IPS-NIHi11 (cell line): ENCODE measurements around the gene ARRDC2.
"Not testable (repeated sequence)": the region's sequence is repeated elsewhere in the genome, so short reads cannot be mapped to it uniquely, and the experiment has no call there.

ENCODE experiments used
- DNase-seq: peaks from one replicate; pipeline ENCODE4 v3.0.0; 2012; ENCODE audit warnings: mixed read lengths, low spot score

Gene ARRDC2

DNA sequence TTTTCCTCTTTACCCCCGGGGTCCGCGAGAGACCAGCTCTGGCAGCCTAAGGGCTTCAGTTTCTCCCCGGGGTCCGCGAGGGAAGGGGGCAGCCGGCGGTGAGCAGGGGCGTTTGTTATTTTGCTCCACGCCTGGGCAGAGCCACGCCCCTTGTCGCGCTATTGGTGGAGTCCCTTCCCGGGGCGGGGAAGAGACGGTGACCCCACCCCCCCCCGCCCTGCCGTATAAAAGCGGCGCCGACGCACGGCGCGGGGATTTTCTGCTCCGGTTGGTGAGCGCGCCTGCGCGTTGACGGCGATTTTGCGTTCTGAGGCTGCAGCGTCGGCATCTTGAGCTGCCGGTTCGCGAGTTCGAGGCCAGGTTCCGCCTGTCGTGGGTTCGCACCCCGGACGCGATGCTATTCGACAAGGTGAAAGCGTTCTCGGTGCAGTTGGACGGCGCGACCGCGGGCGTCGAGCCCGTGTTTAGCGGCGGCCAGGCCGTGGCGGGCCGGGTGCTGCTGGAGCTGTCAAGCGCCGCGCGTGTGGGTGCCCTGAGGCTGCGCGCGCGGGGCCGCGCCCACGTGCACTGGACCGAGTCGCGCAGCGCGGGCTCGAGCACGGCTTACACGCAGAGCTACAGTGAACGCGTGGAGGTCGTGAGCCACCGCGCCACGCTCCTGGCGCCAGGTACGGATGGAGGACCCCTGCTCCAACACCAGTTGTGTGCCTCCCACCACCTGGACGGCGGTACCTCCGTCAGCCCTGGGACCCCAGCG, at the start of gene ARRDC2:
Gene ARRDC2 (plus strand): TSS at position 254 of the 757 bp plus-strand sequence. CDS start 141 bp downstream, at position 395.
- DNase-seq, result peak; percentile 99

DNA sequence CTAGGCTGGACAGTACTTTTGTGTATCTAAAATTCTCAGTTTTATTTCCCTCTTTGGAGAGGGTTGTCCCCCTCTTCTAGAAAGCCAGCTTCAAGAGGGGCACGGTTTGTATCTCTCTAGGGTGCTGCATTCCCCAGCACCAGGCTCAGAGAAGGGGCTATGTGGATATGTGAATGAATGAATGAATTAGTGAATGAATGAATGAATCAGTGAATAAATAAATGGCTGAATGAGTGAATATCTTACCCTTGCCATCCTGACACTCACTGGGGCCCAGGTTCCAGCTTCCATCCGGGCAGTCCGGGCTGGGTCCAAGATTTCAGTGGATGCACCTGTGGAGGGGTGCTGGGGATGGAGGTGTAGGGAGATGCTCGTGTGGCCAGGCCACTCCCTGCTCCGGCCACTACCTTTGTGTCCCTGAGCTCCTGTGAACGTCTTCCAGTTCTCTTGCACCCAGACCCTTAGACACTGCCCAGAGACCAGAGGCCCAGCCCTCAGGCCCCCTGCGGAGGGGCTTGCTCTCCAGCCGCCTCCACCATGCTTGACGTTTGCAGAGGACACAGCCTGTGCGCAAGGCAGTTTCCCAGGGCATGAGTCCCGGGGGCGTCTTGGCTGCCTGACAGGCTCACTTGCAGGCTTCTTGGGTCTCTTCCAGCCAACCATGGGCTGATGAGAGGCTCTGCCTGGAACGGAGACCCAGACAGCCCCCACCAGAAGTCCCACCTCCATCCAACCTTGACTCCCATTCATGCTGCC, 43.9 kb upstream of the ARRDC2 start:
- peak; percentile 6 for DNase-seq

DNA sequence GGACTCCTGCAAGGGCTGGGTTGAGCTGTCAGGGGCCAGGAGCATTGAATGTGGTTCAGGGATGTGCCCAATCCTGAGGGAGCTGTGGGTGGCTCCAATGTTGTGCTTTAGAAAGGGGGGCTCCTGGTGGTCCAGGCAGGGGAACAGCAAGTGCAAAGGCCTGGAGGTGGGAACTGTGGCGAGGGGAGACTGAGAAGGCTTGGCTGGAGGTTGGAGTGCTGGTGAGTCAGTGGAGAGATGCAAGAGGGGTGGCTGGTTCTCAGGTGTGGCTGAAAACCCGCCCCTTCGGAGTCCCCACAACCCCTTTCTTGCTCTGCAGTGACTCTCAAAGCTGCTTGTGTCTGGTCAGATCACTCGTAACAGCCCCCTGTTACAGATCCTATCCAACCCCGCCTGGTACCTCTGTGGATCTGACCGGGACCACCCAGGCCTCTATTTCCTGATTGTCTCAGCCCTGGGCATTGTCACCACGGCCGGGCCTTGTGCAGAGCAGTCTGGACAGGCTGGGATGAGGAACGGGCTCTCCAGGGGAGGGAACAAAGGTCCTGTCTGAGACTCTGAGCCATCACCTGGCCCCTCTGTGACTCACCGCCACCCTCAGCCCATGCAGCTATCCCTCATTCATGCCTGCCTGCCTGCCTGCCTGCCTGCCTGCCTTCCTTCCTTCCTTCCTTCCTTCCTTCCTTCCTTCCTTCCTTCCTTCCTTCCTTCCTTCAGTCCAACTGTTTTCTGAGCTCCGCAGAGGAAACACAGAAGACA, 42.4 kb upstream of the ARRDC2 start:
- peak; percentile 39 for DNase-seq

DNA sequence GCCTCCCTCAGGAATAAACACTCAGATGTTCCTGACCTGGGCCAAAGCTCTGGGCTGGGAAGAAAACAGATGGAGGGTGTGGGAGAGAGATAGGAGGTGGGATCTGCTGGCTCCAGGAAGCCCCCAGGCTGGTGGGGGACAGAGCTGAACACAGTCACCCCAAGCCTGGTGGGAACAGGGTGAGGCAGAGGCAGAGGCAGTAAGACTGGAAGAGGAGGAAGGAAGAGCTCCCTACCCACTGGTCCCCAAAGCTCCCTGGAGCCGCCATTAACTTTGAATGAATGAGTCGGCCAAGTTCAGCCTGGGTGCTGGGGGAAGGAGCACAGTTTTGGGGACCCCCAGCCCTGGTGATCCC, 41.9 kb upstream of the ARRDC2 start:
- peak; percentile 4 for DNase-seq

DNA sequence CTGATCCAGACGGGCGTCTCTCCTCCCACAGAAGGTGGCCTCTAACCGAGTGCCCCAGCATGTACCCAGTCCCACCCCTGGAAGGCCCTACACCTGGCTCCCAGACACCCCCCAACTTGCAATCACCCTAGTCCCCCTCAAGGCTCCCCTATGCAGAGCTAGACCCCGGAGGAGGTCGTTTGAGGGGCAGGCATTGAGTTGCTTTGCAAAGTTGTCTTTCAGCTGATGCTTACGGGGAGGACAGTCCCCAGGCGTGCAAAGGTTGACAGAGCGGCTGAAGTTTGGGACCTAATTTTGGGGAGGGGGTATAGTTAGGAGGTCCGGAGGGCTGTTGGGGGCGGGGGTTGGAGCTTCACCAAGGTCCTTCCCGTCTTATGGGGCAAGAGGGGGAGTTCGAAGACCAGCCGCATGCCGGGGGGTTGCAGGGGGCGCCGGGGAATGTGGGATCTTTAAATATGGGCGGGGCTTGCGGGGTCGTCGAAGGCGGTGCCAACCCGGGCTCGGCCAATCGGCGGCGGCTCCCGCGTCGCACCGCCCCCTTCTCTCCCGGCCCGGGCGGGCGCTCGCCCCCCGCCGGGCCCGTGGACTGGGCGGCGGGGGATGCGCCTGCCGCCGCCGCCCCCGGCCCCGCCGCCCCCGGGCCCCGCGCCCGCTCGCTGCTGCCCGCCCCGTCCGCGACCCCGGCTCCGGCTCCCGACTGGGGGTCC, 41.3 kb upstream of the ARRDC2 start, which contains the start of gene KCNN1:
Gene KCNN1 (plus strand): TSS at position 558 of the 707 bp plus-strand sequence. CDS start 6,782 bp downstream, outside the sequence.
- DNase-seq, result peak; percentile 99

DNA sequence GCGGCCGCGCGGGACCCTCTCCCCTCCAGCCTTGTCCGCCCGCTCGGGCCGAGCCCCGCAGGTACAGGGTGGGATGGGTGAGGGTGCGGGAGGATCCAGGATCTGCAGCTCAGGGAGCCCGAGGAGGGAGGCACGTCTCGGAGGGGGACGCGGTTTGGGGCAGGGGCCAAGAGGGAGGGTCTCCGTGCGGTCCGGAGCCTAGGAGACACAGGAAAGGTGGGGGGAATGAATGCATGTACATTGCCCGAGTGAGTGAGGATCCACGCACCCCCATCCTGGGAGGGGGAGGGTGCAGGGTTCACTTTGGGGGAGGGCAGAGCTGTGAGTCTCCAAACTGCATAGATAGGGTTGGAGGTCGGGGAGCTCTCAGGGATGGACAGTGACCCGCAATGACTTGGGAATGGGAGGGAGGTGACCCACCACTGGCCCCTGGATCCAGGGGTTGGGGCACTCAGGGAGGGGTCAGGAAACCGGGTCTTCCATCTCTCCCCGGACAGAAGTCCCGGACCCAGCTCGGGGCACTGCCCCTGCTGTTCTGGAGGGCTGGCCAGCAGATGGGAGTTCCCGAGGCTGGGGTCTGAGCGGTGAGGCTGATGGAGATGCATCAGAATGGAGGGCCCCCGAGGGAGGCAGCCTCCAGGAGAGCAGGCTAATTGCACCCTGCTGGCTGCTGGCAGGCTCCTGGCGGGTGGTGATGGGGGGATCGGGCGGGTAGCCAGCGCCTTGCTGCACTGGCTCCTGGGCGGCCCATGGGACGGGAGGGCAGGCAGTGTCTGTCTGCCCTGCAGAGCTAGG, 40.5 kb upstream of the ARRDC2 start:
- DNase-seq, result peak; percentile 63

DNA sequence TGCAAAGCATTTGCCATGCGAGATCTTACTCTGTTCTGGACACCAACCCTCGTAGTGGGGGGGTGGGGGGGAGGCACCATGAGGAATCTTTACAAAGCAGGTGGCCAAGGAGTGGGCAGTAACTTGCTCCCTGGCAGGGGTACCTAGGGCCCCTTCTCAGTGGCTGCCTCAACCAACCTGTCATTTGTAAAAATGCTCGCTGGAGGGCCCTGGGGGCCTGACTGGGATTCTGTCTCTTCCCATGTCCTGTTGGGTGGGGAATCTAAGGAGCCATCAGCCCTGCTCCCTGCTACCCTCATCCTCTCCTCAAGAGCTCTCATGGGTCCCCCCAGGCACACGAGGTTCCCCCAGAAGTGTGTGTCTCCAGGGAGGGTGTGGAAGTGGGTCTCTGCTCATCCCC, 39.6 kb upstream of the ARRDC2 start:
- peak; percentile 19 for DNase-seq

DNA sequence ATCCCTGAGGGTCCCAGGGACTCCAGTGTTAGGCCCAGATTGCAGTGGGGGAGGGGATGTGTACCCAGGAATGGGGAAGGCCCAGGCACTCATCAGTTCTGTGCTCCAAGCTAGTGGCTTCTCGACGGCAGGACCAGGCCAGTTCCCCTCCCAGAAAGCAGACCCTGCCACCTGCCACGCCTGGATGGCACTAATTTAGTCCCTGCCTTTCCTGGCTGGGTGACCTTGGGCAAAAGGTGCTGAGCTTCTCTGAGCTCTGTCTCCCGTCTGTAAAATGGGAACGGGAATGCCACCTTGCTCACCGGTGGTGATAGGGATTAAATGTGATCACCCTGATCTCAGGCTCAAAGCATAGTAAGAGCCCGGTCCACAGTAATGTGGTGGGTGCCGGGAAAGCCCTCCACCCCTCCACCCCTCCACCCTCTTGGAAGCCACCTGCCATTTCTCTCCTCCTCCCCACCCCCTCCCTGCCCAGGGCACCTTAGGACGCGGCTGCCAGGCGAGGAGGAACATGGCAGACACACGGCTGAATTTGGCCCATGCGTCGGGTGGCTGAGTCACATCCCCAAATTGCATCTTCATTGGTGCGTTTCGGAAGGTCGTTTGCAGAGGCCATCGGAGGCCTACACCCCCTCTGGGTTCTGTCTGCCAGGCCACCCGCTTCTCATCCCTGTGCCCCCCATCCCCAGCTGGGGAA, 38.7 kb upstream of the ARRDC2 start:
- DNase-seq, result peak; percentile 8

DNA sequence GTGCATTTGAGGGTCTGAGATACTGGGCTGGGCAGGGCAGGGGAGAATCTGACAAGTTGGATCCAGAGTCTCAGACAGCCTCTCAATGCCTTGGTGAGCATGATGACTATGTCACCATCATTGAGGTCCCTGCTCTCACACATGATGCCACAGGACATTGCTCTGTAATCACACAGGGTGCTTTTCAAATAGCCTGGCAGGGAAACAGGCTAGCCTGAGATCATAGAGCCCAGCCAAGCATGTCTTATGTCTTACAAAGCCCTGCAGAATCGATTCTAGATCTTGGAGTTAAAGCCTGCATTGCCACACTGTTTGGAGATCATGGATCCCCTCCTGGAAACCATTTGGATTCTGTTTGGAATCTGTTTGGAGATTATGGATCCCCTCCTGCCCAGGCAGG, 35.7 kb upstream of the ARRDC2 start:
- no peak for DNase-seq

DNA sequence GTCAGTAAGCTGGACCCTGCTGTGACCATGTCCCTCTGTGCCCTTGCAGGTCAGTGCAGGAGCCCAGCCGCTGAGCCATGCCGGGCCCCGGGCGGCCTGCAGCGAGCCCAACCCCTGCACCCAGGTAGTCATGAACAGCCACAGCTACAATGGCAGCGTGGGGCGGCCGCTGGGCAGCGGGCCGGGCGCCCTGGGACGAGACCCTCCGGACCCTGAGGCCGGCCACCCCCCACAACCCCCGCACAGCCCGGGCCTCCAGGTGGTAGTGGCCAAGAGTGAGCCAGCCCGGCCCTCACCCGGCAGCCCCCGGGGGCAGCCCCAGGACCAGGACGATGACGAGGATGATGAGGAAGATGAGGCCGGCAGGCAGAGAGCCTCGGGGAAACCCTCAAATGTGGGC, 34.2 kb upstream of the ARRDC2 start:
- DNase-seq, result peak; percentile 13

DNA sequence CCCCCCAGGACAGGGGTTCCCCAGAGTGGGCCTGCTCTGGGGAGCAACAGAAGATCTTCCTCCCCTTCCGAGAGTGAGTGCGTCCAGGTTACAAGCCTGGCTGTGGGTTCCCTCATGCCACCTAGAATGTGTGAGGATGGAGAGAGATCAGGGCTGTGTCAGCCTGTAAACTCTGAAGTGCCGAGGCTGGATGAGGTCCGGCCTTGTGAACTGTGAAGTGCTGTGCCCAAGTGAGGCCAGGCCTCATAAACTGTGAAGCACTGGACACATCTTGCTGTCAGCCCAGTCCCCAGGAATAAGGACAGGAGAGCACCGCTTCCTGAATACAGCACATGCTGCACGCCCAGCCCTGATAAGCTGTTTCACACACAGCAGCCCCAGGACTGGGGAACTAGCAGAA, 33.4 kb upstream of the ARRDC2 start:
- no peak for DNase-seq

DNA sequence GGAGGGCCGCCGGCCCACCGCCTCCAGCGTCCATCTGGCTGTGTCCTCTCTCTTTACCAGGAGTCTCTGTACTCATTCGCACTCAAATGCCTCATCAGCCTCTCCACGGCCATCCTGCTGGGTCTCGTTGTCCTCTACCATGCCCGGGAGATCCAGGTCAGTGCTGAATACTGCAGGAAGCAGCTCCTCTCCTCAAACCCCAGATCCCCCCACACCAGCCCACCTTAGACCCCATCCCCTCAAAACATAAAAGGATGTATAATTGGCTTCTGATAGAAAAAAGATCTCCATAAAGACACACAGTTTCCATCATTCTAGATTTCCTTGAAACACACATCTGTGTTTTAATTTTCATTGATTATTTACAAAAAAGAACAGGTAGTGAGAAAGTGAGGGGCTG, 32.9 kb upstream of the ARRDC2 start:
- peak; percentile 4 for DNase-seq

DNA sequence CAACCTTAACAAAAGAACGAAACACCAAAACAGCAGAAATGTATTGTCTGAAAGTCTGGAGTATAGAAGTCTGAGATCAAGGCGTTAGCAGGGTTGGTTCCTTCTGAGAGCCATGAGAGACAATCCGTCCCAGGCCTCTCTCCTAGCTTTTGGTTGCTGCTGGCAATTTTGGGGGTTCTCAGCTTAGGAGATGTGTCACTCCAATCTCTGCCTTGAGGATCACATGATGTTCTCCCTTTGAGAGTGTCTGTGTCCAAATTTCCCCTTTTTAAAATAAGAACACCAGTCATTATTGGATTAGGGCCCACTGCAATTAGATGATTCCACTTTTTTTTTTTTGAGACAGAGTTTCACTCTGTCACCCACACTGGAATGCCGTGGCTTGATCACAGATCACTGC, 30.9 kb upstream of the ARRDC2 start:
- DNase-seq, result no peak

DNA sequence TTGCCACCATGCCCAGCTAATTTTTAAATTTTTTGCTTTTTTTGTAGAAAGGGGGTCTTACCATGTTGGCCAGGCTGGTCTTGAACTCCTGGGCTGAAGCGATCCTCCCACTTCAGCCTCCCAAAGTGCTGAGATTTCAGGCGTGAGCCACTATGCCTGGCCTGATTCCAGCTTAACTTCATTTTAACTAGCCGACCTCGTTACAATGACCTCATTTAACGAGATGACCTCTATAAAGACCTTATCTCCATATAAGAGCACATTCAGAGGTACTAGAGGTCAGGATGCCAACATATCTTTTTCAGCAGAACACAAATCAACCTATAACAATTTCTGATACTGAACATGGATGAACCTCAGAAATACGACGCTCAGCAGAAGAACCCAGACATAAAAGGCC, 30.5 kb upstream of the ARRDC2 start:
- no peak for DNase-seq

DNA sequence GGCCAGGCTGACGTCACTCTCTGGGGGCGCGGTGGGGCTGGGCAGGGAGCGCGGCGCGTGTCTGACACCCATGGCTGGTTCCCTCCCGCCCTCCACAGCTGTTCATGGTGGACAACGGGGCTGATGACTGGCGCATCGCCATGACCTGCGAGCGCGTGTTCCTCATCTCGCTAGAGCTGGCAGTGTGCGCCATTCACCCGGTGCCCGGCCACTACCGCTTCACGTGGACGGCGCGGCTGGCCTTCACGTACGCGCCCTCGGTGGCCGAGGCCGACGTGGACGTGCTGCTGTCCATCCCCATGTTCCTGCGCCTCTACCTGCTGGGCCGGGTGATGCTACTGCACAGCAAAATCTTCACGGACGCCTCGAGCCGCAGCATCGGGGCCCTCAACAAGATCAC, 26.4 kb upstream of the ARRDC2 start:
- peak; percentile 2 for DNase-seq

DNA sequence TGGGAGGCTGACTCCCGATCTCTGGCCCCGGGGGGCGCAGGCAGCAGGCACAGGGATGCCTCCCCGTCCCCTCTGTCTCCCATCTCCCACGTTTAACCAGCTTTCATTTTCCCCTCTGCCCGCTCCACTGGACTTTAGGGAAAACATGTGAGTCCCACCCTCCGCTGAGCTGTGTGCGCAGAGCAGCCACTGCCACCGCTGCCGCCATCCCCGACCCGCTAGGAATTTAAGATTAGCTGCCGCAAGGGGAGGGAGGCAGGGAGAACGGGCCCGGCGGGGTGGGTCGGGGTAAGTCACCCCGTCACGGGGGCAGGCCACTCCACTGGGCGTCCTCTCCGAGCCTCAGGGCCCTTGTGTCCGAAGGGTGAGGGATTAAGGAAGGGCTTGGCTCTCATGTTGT, 25.5 kb upstream of the ARRDC2 start:
- peak; percentile 4 for DNase-seq

DNA sequence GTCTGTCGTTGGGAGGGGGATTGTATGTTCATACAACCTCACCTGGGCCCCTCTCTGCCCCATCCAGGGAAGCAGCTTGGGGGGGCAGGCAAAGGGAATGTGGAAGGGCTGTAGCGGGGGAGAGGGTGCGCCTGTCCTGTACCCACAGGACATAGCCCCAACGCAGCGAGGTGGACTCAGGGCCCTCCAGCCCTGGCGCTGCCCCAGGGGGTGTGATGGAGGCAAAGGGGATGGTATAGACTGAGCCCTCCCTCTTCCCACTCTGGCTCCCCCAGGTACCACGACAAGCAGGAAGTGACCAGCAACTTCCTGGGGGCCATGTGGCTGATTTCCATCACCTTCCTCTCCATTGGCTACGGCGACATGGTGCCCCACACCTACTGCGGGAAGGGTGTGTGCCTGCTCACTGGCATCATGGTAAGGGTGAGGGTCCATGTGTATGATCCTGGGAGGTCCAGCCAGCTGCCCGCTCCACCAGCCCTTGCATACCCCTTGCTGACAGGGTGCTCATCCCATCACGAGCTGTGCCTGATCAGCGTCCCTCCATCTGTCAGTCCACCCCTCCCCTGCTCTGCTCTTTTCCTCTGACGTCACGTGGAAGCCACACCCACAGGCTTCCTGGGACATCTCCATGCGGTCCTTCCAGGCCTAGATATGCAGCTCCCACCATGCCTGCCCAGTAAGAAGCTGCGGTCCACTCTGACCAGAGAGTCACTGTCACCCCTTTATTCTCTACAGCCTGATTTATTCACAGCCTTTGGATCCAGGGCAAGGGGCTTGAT, 22.7 kb upstream of the ARRDC2 start:
- DNase-seq, result peak; percentile 43

DNA sequence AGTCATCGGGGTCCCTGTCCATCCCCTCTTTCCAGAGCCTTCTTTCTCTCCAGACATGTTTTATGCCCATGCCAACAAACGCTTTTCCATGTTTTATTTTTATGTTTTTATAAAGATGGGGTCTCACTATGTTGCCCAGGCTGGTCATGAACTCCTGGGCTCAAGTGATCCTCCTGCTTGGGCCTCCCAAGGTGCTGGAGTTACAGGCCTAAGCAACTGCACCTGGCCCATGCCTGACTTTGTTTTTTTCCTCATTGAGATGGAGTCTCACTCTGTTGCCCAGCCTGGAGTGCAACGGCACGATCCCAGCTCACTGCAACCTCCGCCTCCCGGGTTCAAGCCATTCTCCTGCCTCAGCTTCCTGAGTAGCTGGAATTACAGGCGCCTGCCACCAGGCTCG, 21.4 kb upstream of the ARRDC2 start:
- not testable (repeated sequence) for DNase-seq

DNA sequence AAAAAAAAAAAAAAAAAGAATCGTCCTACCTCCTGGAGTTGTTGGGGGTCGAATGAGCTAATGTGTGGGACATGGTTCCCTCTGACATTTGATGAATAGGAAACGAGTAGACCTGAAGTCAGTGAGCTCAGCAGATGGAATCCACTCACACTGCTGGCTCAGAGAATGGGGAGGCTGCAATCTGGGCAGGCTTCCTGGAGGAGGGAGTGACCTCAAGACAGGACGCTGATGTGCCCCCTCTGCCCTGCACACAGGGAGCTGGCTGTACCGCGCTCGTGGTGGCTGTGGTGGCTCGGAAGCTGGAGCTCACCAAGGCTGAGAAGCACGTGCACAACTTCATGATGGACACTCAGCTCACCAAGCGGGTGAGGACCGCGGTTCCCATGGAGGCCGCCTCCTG, 19.8 kb upstream of the ARRDC2 start:
- peak; percentile 1 for DNase-seq
